Pulmonary artery endothelial cell (primary cell): ENCODE data around the gene ST6GALNAC3. TPM values are rescaled to one million over a fixed set of nuclear protein-coding genes. Genes with fewer than 3 reads are reported as not detected.

Experiments
- DNase-seq: peaks from one replicate; pipeline ENCODE4 v3.0.0-alpha.2; 2011; ENCODE audit warnings: low read depth, low spot score
- total RNA-seq: library from RNA; depleted of rRNA; stranded (reverse); fragments of >200 nt; gene quantifications from 2 replicates; pipeline ENCODE4 v1.2.3, GENCODE V29; 2014

ST6GALNAC3 gene
- total RNA-seq, 1 donor from 2014 or later, result 34.6 TPM

GRCh38 chr1:76680651-76681050, 606.1 kb downstream of the ST6GALNAC3 start:
- no peak for DNase-seq

- no peak for DNase-seq
These were observed 607.6 kb downstream of the ST6GALNAC3 start for GRCh38 chr1:76682138-76682537.

Other genes with a start within 250 kb of the ST6GALNAC3 start
- not detected in 2 replicates for gene ASB17, start 142.3 kb upstream of the ST6GALNAC3 start, total RNA-seq